Stimulated activated CD8-positive, alpha-beta memory T cell treated with anti-CD3 and anti-CD28 coated beads, Interleukin-7, amount 100 ng/mL, for 4 hours (primary cell): ENCODE results near the gene FCGR1A.
"Not testable (repeated sequence)": the region's sequence is repeated elsewhere in the genome, so short reads cannot be mapped to it uniquely, and the experiment has no call there.

ENCODE experiments used
- DNase-seq, 2 donors: peaks; one replicate each; pipeline ENCODE4 v3.0.0-alpha.2; 2020; ENCODE audit warnings: low read depth in 2 of 2

FCGR1A gene

GRCh38 chr1:149832316-149833126 lies 50.0 kb downstream of the FCGR1A start:
- DNase-seq, result not testable (repeated sequence)

- not testable (repeated sequence) for DNase-seq
Measured at GRCh38 chr1:149833144-149833543, 50.6 kb downstream of the FCGR1A start.

GRCh38 chr1:149841149-149841548 lies 58.7 kb downstream of the FCGR1A start:
- not testable (repeated sequence) for DNase-seq
